Left ventricle myocardium superior (tissue), 1 donor: ENCODE results near the gene OR10J1. TPM values are rescaled to one million over a fixed set of nuclear protein-coding genes. Genes with fewer than 3 reads are reported as not detected.

ENCODE experiments used
- ATAC-seq: fragments of 200-7000 bp; cut with Tn5 transposase; one replicate; pipeline ENCODE4 v1.9.1; 2020; ENCODE audit warnings: mild to moderate bottlenecking, moderate library complexity
- DNase-seq: peaks from one replicate; pipeline ENCODE4 v3.0.0-alpha.2; 2020
- intact Hi-C: fragments of 100-400 bp; cut with micrococcal nuclease; formaldehyde crosslinking; loops from one replicate; pipeline ENCODE4 v1.11.0; 2022
- total RNA-seq: library from RNA; stranded (reverse); fragmentation: NEBNext Ultra II Directional; extraction: Animal tissue kit (Norgen Biotek cat#: 25700); gene quantifications from one replicate; pipeline ENCODE4 v1.2.1, GENCODE V29; 2021
- donor health status: DM: no; HTN: yes; CAD: no; lungs with severe emphysema.

Gene OR10J1
- total RNA-seq, 1 donor from 2014 or later = not detected

GRCh38 chr1:159474926-159475325 is 35.4 kb downstream of the OR10J1 start:
- ATAC-seq (no peak), DNase-seq (no peak)
- intact Hi-C loops = no loop called here

DNA sequence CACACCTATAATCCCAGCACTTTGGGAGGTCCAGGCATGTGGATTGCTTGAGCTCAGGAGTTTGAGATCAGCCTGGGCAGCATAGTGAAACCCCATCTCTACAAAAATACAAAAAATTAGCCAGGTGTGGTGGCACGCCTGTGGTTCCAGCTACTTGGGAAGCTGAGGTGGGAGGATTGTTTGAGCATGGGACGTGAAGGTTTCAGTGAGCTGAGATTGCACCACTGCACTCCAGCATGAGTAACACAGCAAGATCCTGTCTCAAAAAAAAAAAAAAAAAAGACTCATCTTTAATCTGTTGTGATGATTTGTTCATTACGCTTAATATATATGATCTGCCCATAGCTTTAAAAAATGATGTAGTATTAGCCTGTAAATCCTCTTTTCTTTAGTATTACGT is 44.0 kb downstream of the OR10J1 start:
- no peak for ATAC-seq
- DNase-seq = no peak
- intact Hi-C loops = no loop called here

Other genes with a start within 250 kb of the OR10J1 start
- gene ACKR1, start 234.8 kb upstream of the OR10J1 start, total RNA-seq = 15.9 TPM
- 2.0 TPM for gene FCER1A, start 137.4 kb upstream of the OR10J1 start, total RNA-seq
- gene OR10J4, start 7.5 kb upstream of the OR10J1 start, total RNA-seq = not detected
- gene OR10J5, start 96.3 kb downstream of the OR10J1 start, total RNA-seq = not detected
- not detected for gene APCS, start 148.1 kb downstream of the OR10J1 start, total RNA-seq